HCT116 (cell line): ENCODE data around the gene PDE4B. TPM values are rescaled to one million over a fixed set of nuclear protein-coding genes. Genes with fewer than 3 reads are reported as not detected.

Experiments used
- ATAC-seq: fragments of 200-7000 bp; cut with Tn5 transposase; 2 replicates; pipeline ENCODE4 v1.9.1; 2020; ENCODE audit warnings: mild to moderate bottlenecking, moderate library complexity
- BruUV-seq: library from RNA; stranded (reverse); fragments of 400-500 nt; replicated peaks from 2 replicates; lab custom pipeline; 2021; lab: Mats Ljungman, UMichigan
- CTCF ChIA-PET: fragments of 300-600 bp; sonication (Branson Sonifier 250); formaldehyde crosslinking; loops from one replicate; lab custom pipeline; 2021; ENCODE audit warnings: antibody characterized with exemption; lab: Charles Lee
- POLR2A ChIA-PET: fragments of 300-600, 350-600 bp; sonication (Branson Sonifier 250); formaldehyde crosslinking; loops from one replicate; lab custom pipeline; 2021; ENCODE audit warnings: antibody characterized with exemption; lab: Charles Lee
- RAD21 ChIA-PET, 2 experiments: fragments of 300-600 bp; sonication (Branson Sonifier 250); formaldehyde crosslinking; loops; one replicate each; lab custom pipeline; 2023; ENCODE audit warnings: low total read pairs in 2 of 2; ENCODE audit not compliant: uncharacterized antibody in 2 of 2, unreplicated experiment in 2 of 2, low non-redundant PET in 1 of 2; lab: Charles Lee
- DNase-seq: peaks from one replicate; pipeline ENCODE4 v3.0.0-alpha.2; 2010; ENCODE audit warnings: low read depth, low spot score
- H2AFZ ChIP-seq: fragments of 200-600 bp; shearing (Covaris generic), sonication (generic); 2 replicates; pipeline ENCODE4 v1.6.1; 2017; ENCODE audit warnings: low read depth, mixed run types, mixed read lengths, antibody characterized with exemption, low read length; ENCODE audit not compliant: poor library complexity, severe bottlenecking
- H3K27ac ChIP-seq: 2 replicates; pipeline ENCODE4 v1.5.1; 2012; ENCODE audit warnings: low read depth, low read length
- H3K27me3 ChIP-seq: fragments of 200-600 bp; sonication (generic); 2 replicates; pipeline ENCODE4 v1.6.1; 2016; ENCODE audit warnings: mixed run types, low read length, mixed read lengths; ENCODE audit not compliant: insufficient read depth
- H3K36me3 ChIP-seq, 2 experiments: fragments of 200-500 bp in 1 of 2; fragments of 200-600 bp in 1 of 2; sonication (Bioruptor generic) in 1 of 2; sonication (generic) in 1 of 2; 2 replicates each; pipeline versions ENCODE4 v1.5.1 to v1.6.1; 2014 to 2016; ENCODE audit warnings: low read length in 2 of 2, inconsistent platforms in 1 of 2, mixed read lengths in 1 of 2, mixed run types in 1 of 2; ENCODE audit not compliant: insufficient read depth in 2 of 2, control insufficient read depth in 1 of 2
- H3K4me1 ChIP-seq, 2 experiments: fragments of 200-600 bp in 1 of 2; sonication (generic) in 1 of 2; 2 replicates each; pipeline versions ENCODE4 v1.5.1 to v1.6.1; 2012 to 2017; ENCODE audit warnings: low read length in 2 of 2, inconsistent platforms in 1 of 2, mild to moderate bottlenecking in 1 of 2, mixed read lengths in 1 of 2, mixed run types in 1 of 2, moderate library complexity in 1 of 2; ENCODE audit not compliant: insufficient read depth in 2 of 2, control insufficient read depth in 1 of 2
- H3K4me2 ChIP-seq: fragments of 200-600 bp; sonication (generic); 2 replicates; pipeline ENCODE4 v1.6.1; 2017; ENCODE audit warnings: mixed run types, low read length, mixed read lengths
- H3K4me3 ChIP-seq, 2 experiments: fragments of 200-600 bp in 1 of 2; sonication (generic) in 1 of 2; replicated peaks in 1 of 2; 2 replicates each; pipeline ENCODE4 v1.5.1; 2011 to 2016; ENCODE audit warnings: low read length in 2 of 2, control low read depth in 1 of 2, low read depth in 1 of 2, mild to moderate bottlenecking in 1 of 2, mixed read lengths in 1 of 2, mixed run types in 1 of 2
- H3K79me2 ChIP-seq: fragments of 200-600 bp; sonication (generic); 2 replicates; pipeline ENCODE4 v1.6.1; 2017; ENCODE audit warnings: mild to moderate bottlenecking, mixed run types, low read length, moderate library complexity, mixed read lengths; ENCODE audit not compliant: insufficient read depth
- H3K9ac ChIP-seq: fragments of 200-600 bp; sonication (generic); 2 replicates; pipeline ENCODE4 v1.6.1; 2016; ENCODE audit warnings: low read length, mixed read lengths
- H3K9me2 ChIP-seq: fragments of 200-600 bp; sonication (generic), shearing (Covaris generic); 2 replicates; pipeline ENCODE4 v1.6.1; 2017; ENCODE audit warnings: mixed run types, mild to moderate bottlenecking, moderate library complexity; ENCODE audit not compliant: insufficient read depth
- H3K9me3 ChIP-seq, 2 experiments: fragments of 200-500 bp in 1 of 2; fragments of 200-600 bp in 1 of 2; sonication (Bioruptor generic) in 1 of 2; sonication (generic) in 1 of 2; 2 replicates each; pipeline ENCODE4 v1.6.1; 2014 to 2017; ENCODE audit warnings: low read length in 2 of 2, mixed read lengths in 2 of 2, inconsistent platforms in 1 of 2, low read depth in 1 of 2, mild to moderate bottlenecking in 1 of 2, mixed run types in 1 of 2, moderate library complexity in 1 of 2; ENCODE audit not compliant: control insufficient read depth in 1 of 2, insufficient read depth in 1 of 2
- H4K20me1 ChIP-seq: fragments of 200-600 bp; sonication (generic), shearing (Covaris generic); 2 replicates; pipeline ENCODE4 v1.6.1; 2017; ENCODE audit warnings: mixed run types, mild to moderate bottlenecking, moderate library complexity; ENCODE audit not compliant: insufficient read depth
- CTCF ChIP-seq, 3 experiments: fragments of 200-600 bp in 1 of 3; sonication (generic) in 1 of 3; IDR thresholded peaks in 2 of 3; conservative IDR thresholded peaks in 1 of 3; 2 replicates each; pipeline ENCODE4 v1.5.1; 2012 to 2017; ENCODE audit warnings: low read depth in 2 of 3, low read length in 2 of 3, antibody characterized with exemption in 1 of 3, borderline replicate concordance in 1 of 3, control low read depth in 1 of 3, mild to moderate bottlenecking in 1 of 3, mixed read lengths in 1 of 3, mixed run types in 1 of 3, moderate library complexity in 1 of 3; ENCODE audit not compliant: insufficient read depth in 1 of 3
- FOSL1 ChIP-seq: IDR thresholded peaks from 2 replicates; pipeline ENCODE4 v1.6.1; 2012; ENCODE audit warnings: low read depth
- POLR2A ChIP-seq: IDR thresholded peaks from 2 replicates; pipeline ENCODE4 v1.7.0; 2011; ENCODE audit warnings: borderline replicate concordance; ENCODE audit not compliant: insufficient read depth, insufficient read length; ENCODE audit errors: extremely low read depth
- SIN3A ChIP-seq: IDR thresholded peaks from 2 replicates; pipeline ENCODE4 v1.6.1; 2012; ENCODE audit warnings: low read depth
- SP1 ChIP-seq: IDR thresholded peaks from 2 replicates; pipeline ENCODE4 v1.6.1; 2012; ENCODE audit warnings: low read depth
- TCF7L2 ChIP-seq: IDR thresholded peaks from 2 replicates; pipeline ENCODE4 v1.7.0; 2011; ENCODE audit warnings: borderline replicate concordance, inconsistent platforms; ENCODE audit not compliant: insufficient read depth, insufficient read length; ENCODE audit errors: extremely low read depth
- ZBTB33 ChIP-seq: IDR thresholded peaks from 2 replicates; pipeline ENCODE4 v1.6.1; 2011; ENCODE audit warnings: mild to moderate bottlenecking, low read length, moderate library complexity; ENCODE audit not compliant: insufficient replicate concordance; ENCODE audit errors: extremely low read depth
- ZNF274 ChIP-seq: fragments of 200-500 bp; sonication (Bioruptor generic); IDR thresholded peaks from 2 replicates; pipeline ENCODE4 v1.6.1; 2014; ENCODE audit warnings: mild to moderate bottlenecking, low read depth, low read length, inconsistent platforms
- intact Hi-C: fragments of 100-400 bp; cut with micrococcal nuclease; formaldehyde crosslinking; loops from 2 replicates; pipeline ENCODE4 v1.10.0; 2022
- total RNA-seq: library from RNA; stranded (reverse); gene quantifications from one replicate; pipeline ENCODE4 v1.2.1, GENCODE V29; 2021; ENCODE audit not compliant: unreplicated experiment

PDE4B gene
- total RNA-seq, 1 experiment from 2014 or later: 76.9 TPM

- no TSS peak for BruUV-seq
- ATAC-seq (no peak), DNase-seq (no peak)
- Histone ChIP-seq H3K36me3 (no peaks in the 10 kb centered on the region), H3K4me3 (no peak overlapping the region), H3K9ac (no peak overlapping the region), H3K79me2 (no peaks in the 10 kb centered on the region), H3K4me1 (no peaks in the 10 kb centered on the region), H2AFZ (no peak overlapping the region), H4K20me1 (no peaks in the 10 kb centered on the region), H3K4me2 (no peak overlapping the region), H3K27me3 (no peaks in the 10 kb centered on the region), H3K9me2 (no peaks in the 10 kb centered on the region), H3K9me3 (no peaks in the 10 kb centered on the region), H3K27ac (no peak overlapping the region)
- TF ChIP-seq POLR2A (no peak), SIN3A (no peak)
- POLR2A ChIA-PET: no interaction called here
- RAD21 ChIA-PET: no interaction called here
- intact Hi-C loops: no loop called here
- CTCF ChIA-PET: no interaction called here
These were observed 252.2 kb downstream of the PDE4B start for GRCh38 chr1:66044912-66045311.

GRCh38 chr1:66046415-66046814 is 253.7 kb downstream of the PDE4B start:
- Histone ChIP-seq H3K27me3 (no peaks in the 10 kb centered on the region), H3K4me2 (no peak overlapping the region), H3K4me3 (no peak overlapping the region), H3K36me3 (no peaks in the 10 kb centered on the region), H3K4me1 (no peaks in the 10 kb centered on the region), H4K20me1 (no peaks in the 10 kb centered on the region), H3K9me3 (no peaks in the 10 kb centered on the region), H3K9me2 (no peaks in the 10 kb centered on the region), H3K27ac (no peak overlapping the region), H3K79me2 (no peaks in the 10 kb centered on the region), H3K9ac (no peak overlapping the region), H2AFZ (no peak overlapping the region)
- BruUV-seq: no TSS peak
- RAD21 ChIA-PET: no interaction called here
- intact Hi-C loops: no loop called here
- CTCF ChIA-PET: no interaction called here
- TF ChIP-seq SP1 (no peak), ZBTB33 (no peak), ZNF274 (no peak), TCF7L2 (no peak), SIN3A (no peak), CTCF (IDR thresholded peaks at IDR 0.05 in 2 of 3, conservative IDR thresholded peaks at IDR 0.05 in 1 of 3; ENCODE audit: borderline replicate concordance in 1 of 3, insufficient read depth in 1 of 3, low read depth in 2 of 3, low read length in 2 of 3) (no peak), FOSL1 (no peak)
- ATAC-seq: no peak
- POLR2A ChIA-PET: no interaction called here
- no peak for DNase-seq
